ENCODE data around the gene ADGRV1.
A peak's percentile ranks its signal among the peaks of the same experiment; 100 is the strongest.
"Not testable (repeated sequence)": the region's sequence is repeated elsewhere in the genome, so short reads cannot be mapped to it uniquely, and the experiment has no call there.

ADGRV1 gene

DNA sequence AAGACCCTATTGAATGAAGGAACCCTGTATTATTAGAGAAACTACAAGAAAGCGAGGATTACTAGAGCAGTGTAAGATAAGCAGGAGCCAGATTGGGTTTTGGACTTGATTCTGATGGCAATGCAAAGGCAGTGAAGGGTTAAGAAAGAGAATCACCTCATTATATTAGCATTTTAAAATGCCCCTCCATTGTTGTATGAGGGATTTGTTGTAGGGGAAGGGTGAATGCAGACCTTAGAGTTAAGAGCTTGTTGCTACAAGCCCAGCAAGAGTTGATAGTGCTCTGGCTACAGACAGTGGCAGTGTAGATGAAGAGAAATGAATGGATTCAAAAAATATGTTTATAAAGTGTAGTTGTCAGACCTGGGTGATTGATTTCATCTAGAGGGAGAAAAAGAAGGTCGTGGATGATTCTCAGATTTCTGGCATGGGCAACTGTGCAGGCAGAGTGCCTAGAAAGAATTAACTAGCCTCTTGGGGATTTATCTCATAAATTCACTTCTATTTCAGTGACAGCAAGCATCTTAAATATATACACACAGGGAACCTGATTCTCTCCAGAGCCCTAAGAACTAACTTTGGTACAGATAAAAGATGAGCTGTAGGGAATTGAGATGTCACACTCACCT lies 479.7 kb downstream of the ADGRV1 start:
- peak; percentile 63 for DNase-seq

DNA sequence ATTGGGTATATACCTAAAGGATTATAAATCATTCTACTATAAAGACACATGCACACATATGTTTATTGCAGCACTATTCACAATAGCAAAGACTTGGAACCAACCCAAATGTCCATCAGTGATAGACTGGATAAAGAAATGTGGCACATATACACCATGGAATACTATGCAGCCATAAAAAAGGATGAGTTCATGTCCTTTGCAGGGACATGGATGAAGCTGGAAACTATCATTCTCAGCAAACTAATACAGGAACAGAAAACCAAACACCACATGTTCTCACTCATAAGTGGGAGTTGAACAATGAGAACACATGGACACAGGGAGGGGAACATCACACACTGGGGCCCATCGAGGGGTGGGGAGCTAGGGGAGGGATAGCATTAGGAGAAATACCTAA lies 482.5 kb downstream of the ADGRV1 start:
- not testable (repeated sequence) for DNase-seq

DNA sequence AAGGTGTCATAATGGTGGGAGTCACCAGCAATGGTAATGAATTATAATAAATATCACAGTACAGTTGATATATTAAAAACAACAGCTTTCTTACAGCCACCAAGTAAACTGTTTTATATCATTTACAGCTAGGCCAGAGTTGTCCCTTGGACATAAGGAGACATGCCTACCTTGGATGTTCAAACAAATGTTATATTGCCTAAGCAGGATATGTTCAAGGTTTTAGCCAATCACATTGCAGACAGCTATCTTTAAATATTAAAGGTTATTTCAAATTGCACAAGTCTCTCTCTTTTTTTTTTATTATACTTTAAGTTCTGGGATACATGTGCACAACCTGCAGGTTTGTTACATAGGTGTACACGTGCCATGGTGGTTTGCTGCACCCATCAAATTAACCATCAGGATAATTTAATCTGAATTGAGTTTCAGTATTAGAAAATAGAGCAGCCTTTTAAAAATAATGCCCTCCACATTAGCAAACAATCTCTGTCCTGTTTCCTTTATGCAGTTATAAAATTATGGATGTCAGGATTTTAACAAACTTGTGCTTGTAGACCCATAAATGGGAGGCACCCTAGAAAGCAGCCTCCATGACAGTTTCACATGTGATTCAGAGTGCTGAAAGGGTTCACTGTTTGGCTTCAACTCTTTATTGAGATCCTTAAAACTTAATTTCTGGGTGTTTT lies 483.8 kb downstream of the ADGRV1 start:
- DNase-seq: no peak

DNA sequence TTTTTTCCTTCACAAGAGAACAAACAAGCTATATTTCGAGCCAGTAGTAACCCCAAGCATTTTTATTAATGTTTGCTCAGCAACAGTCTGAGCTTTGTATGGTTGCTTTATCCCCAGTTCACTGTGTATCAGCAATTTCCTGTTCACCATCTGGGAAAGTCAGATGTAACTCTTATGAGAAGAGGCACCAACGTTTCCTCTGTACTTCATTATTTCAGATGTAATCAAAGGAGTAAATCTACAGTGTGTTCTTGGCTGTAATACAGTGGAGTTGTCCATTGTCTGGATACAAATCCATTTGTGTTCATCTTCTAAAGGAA lies 484.3 kb downstream of the ADGRV1 start:
- DNase-seq: no peak

DNA sequence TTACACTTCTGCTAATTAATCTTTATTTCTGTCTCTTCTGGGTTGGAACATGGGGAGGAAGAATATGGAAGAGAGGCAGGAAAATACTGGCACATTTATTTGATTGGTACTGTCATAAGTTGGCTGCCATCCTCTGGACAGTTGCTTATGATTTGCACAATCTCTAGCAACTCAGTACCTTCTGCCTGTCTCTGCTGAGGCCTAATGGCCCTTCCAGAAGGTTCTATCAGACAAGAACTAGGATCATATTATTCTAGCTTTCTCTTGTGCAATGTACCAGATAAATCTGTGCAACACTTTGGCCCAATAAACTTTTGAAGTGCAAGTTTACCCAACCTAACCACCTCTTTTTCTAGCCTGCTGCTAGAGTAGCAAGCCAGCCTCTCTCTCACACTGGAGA lies 489.5 kb downstream of the ADGRV1 start:
- DNase-seq: no peak

DNA sequence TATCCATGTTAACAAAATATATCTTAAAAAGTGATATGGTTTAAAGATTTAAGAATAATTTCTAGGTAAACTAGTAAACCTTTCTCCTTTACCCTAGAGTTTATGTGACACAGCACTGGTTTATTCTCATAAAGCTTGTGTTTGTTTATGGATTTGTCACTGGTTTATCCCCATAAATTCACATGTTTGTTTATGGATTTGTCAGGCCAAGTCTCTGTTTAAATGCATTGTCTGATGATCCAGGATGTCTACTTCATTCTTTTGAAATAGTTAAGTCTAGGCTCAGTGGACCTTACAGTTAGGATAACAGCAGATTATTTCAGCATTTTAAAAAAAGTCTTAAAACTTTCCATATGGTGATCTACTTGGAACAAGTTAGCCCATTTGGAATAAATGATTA lies 490.5 kb downstream of the ADGRV1 start:
- no peak for DNase-seq

DNA sequence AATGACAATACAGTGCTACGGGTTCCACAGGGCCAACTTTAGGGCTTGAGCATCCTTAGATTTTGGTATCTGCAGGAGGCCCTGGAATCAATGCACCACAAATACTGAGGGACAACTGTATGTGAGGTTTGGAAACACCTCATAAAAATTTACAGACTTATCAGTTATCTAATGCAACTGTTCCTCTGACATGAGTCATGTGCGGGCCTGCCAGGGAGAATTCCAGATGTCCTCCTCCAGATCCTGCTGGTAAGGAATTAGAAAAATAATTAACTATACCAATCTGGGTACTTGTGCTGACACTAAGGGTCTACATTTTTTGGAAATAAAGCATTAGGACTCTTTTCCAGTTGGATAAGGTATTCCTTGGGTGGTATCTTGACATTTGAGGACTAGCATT lies 491.2 kb downstream of the ADGRV1 start:
- peak; percentile 23 for DNase-seq

DNA sequence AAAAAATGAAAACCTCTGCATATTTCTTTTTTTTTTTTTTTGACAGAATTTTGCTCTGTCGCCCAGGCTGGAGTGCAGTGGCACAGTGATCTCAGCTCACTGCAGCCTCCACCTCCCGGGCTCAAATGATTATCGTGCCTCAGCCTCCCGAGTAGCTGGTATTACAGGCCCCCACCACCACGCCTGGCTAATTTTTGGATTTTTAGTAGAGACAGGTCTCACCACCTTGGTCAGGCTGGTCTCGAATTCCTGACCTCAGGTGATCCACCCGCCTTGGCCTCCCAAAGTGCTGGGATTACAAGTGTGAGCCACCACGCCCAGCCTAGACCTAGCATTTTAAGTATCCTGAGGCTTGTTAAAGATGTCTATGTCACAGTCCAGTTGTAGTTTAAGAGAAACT lies 493.8 kb downstream of the ADGRV1 start:
- DNase-seq: not testable (repeated sequence)

DNA sequence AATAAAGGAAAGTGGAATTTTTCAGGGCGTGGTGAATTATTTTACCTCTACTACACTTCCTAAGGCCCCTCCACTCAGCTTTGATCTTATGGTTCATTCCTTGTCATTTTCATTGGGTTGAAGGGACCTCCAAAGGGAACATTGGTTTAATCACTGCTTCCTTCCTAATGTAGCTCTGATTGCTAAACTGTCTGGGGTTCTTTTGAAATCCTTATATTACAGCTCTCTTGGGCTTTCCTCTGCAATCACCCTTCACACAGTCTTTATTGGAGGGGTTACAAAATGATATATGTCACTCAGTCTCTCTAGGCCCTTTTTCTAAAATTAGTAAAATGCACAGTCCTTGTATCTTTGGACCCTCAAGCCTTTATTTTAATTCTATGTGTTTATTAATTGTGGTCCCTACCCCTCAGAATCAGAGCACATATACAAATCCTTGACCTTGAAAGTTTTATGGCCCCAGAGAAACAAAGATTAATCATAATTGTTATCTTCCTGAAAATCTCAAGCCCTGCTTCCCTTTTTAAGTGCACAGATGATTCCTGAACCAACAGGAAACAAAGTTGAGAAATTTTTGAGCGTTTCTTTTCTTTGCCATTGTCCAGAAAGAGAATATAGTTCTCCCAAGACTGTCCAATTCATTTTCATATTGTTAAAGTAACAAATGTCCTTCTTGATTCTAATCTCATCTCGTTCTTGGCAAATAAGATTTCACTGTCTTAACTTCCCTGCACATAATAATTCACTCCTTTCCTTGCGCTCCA lies 494.6 kb downstream of the ADGRV1 start:
- no peak for DNase-seq

DNA sequence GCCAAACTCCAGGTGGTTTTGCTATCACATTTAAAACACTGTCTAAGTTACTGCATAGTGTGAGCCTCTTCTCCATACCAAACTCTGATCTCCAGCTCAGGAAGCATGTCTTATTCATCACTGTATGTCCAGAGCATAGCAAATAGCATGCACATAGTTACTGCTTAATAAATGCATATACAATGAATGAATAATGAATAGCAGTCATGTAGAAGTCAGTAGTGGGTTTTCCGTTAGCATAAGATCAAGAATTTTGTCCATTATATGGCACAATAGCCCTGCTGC lies 495.1 kb downstream of the ADGRV1 start:
- no peak for DNase-seq

DNA sequence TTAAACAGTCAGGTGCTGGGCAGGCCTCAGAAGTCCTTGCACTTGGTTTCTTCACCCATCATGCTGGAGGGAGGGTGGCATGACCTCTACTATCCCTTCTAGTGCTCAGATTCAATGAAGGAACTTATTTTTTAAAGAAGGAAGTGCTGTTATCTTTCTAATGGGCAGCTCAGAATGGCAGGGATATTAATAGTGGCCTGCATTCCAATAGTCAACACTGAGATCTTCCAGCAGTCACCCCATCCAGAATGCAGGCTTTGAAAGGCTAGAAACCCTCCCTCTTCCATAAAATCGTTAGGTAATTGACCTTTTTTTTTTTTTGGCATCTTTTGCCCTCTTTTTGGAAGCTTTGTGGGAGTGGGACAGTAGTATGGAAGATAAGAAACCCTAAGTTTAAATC lies 499.6 kb downstream of the ADGRV1 start:
- DNase-seq: no peak

DNA sequence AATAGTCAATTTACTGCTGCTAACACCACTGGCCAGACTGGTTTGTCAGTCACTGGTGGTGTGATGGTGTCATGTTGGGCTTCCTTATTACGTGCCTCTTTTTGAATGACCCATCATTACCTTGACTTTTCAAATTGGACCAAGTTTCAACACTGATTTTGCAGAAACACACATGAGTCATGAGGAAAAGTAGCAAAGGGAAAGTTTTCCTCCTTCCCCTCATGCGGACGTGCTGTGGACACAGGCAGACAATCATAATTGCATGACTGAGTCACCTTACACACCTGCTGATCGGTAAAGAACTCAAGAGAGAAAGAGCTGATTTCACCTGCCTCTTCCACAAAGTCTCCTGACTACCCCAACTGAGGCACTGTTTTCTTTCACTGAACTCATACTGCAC lies 500.0 kb downstream of the ADGRV1 start:
- no peak for DNase-seq

DNA sequence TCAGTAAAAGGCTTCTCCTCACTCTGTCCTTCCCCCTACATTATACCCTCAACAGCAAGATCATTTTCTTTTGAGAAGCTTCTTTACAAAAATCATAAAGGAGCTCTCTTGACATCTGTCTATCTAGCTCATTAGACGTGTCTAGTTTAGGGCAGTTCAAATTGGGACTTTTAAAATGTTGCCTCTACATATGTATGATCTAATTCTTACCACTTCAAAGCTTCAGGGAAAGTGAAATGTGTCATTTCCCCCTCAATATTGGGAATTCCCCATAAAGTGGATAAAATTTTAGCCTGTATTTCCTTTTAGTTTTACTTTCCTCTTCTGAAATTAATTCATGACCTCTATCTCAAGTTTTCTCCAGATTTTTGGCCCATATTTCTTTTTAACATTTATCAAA lies 500.8 kb downstream of the ADGRV1 start:
- no peak for DNase-seq

DNA sequence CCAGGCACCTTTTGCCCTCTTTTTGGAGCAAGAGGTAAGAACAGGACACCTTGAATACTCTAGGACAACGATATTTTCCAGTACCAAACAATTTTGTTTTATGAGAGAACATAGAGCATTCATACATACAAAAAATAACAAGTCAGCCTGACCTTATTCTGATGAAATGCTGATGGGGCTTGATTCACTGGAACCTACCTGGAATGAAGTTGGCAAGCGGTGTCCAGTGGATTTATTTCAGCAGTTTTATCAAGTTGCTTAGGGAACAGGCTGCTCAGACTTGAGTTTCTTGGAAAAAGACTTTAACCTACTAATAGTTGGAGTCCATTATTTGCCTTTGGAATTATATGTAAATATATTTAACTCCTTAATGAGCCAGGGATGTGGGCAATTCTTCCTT lies 502.5 kb downstream of the ADGRV1 start:
- DNase-seq: no peak

DNA sequence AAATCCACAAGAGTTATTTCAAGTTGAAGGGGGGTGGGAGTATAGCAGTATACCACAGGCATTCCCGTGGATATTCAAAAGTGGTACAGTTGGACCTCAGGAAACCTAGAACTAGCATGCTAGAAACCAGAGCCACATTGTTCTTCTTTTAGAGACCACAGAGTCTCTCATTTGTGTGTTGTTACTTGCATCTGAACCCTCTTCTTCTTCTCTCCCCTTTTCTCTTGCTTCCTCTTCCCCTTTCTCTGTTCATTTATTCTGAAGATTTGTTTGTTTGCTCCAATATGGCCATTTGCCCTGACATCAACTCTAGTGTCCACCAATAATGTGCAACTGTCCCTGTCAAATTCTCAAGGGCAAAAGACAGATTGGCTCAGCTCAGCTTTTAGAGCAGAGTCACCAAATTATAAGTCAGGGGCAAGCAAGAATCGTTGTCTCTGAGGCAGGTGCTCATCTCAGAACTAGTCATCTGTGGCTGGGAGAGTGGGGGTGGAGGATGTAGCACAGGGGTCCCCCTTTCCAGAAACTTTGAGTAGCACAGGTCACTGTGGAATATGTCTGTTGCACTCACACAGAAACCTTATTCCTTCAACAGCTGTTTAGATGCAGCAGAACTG lies 503.5 kb downstream of the ADGRV1 start:
- DNase-seq: no peak

DNA sequence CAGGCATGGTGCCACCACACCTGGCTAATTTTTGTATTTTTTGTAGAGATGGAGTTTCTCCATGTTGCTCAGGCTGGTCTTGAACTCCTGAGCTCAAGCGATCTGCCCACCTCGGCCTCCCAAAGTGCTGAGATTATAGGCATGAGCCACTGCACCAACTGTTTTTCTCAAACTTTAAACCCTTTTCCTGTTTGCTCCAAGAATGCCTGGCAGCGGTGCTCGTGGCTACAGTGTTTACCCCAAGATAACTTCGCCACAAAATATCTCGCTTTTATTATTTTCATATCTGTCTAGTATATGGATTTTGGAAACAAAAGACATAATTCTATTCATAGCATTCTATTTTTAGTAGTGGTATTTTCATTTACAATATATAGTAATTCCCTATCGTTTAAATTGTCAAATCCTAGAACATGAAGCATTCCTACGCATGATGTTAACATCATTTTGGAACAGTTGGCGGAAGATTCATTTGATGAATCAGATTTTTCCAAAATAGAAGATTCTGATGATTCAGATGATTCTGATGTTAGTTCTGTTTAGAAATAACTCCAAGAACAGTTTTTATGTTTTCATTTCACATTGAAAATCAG lies 504.6 kb downstream of the ADGRV1 start:
- DNase-seq: peak; percentile 48

DNA sequence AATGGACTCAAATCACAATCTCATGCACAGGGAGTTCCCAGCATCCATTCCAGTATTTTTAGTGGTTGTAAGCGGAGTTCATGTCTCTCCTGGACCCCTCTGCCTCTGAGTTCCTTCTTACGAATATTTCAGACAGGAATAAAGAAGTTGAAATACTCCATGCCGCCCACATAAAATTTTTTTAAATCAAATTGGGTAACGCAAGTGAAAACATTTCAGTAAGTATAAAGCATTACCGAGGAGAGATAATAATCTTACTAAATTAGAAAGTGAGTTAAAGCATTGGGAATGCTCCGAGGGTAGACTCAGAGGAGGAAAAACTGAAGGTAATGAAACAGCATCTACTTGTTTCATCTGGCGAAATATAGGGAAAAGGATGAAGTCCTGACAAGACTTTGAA lies 506.9 kb downstream of the ADGRV1 start:
- DNase-seq: no peak

DNA sequence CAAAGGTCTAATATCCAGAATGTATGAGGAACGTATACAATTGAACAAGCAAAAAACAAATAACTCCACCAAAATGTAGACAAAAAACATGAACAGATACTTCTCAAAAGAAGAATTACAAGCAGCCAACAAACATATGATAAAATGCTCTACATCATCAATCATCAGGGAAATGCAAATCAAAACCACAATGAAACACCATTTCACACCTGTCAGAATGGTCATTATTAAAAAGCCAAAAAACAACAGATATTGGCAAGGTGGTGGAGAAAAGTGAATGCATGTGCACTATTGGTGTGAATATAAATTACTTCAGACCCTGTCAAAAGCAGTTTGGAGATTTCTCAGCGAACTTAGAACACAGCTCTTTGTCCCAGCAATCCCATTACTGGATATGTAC lies 510.8 kb downstream of the ADGRV1 start:
- no peak for DNase-seq

DNA sequence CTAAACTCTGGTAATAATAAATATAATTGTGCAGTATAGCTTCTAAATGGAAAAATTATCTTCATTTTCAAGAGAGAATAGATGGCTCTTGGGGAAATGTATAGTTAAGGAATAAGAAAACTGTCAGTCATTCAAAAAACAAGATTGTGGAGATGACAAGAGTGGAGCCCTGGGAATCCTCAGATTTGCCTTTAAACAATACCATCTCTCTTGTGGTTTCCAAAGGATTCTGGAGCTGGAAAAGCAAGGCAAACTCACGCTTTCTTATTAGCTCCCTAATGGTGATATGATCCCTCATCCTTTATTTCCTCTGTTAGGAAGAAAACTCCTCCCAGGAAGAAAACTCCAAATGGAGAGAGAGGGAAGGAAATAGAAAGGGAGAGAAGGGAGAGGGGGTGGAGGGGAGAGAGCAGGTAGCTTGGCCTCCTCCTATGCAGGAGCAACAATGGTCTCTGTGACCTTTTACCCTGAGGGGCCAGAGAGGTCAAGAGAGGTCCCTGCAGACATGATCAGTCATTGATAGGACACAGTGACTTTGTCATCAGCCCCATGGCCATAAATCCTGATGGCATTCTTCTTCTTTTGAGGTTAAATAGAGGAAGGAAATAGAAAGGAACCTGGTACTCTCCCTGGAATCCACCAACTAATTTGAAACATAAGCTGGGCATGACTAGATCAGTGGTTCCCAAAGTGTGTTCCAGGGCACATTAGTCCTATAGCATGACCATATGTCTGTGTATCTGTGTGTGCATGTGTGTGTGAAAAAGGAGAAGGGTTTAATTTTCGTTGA lies 512.4 kb downstream of the ADGRV1 start:
- no peak for DNase-seq

DNA sequence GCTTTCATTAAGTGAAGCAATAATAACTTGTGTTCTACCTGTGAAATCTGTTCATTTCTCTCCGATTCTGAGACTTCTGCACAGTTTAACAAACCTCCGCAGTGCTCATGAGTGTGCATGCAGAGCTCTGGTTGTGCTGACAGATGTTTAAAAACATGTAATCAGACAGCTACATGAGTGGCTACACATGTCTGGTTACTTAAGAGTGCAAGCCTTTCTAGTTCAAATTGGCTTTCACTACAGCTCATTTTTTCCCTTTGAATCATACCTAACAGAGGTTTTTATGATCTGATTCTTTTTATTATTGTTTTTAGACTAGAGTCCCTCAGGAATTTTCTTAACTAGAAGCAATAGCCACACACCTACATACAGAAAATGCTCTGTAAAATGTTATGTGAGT lies 514.3 kb downstream of the ADGRV1 start:
- DNase-seq: peak; percentile 81

DNA sequence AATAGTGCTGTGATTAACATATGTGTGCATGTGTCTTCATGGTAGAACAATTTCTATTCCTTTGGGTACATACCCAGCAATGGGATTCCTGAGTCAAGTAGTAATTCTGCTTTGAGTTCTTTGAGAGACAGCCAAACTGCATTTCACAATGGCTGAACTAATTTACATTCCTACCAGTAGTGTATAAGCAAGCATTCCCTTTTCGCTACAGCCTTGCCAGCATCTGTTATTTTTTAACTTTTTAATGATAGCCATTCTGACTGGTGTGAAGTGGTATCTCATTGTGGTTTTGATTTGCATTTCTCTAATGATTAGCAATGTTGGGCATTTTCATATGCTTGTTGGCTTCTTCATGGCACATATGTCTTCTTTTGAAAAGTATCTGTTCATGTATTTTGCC lies 516.0 kb downstream of the ADGRV1 start:
- peak; percentile 94 for DNase-seq

DNA sequence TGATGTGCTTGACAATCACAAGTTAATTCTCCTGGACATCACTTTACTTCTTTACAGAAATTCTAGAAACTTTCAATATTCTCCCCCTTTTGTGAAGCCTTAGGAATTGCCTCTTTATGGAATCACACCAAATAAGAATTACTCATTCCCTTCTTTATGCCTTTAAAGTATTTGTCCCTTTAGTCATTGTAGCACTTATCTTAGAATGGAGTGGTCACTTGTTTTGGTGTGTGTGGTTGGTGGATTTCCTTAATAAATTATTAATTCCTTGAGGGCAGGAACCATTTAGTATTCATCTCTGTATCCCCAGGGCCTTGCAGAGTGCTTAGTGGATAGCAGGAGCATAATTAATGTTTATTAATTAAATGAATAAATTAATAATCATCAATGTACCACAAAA lies 517.5 kb downstream of the ADGRV1 start:
- no peak for DNase-seq

DNA sequence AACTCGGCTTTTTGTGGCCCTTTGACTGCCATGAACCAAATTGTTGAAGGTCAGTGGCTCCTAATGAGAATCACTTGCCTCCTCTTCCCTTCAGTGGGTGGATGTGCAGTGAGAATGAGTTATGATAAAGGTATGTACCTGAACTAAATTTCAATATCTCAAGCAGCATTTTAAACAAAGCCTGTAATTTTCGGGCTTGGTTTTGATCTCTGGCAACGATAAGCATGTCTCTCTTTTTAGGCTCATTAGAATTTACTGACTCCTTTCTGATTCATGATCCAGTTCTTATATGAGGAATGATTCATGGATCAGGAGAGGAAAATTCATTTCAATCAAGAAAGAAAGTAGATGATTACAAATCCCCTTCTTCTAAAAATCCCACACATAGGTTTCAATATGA lies 519.0 kb downstream of the ADGRV1 start:
- no peak for DNase-seq

Measured in fibroblast of upper back skin (primary cell).